GM23338 (cell line): ENCODE results near the gene BMPER.

ENCODE experiments used
- CREB1 ChIP-seq: fragments of 250-450 bp; sonication (Bioruptor Pico); IDR thresholded peaks from 2 replicates; pipeline ENCODE4 v1.5.0; 2020; ENCODE audit warnings: low read depth, mild to moderate bottlenecking, moderate library complexity
- CTCF ChIP-seq, 2 experiments: fragments of 200-600 bp in 1 of 2; sonication (generic) in 1 of 2; conservative IDR thresholded peaks; 2 replicates each; pipeline versions ENCODE4 v1.5.1 to v1.6.1; 2016 to 2017; ENCODE audit warnings: antibody characterized with exemption in 2 of 2, low read depth in 2 of 2, mild to moderate bottlenecking in 2 of 2, moderate library complexity in 1 of 2
- EZH2 ChIP-seq: fragments of 200-600 bp; sonication (generic); IDR thresholded peaks from one replicate; pipeline ENCODE4 v1.8.0; 2017; ENCODE audit warnings: antibody characterized with exemption, mild to moderate bottlenecking, low read depth; ENCODE audit not compliant: unreplicated experiment
- EZH2phosphoT487 ChIP-seq: fragments of 200-600 bp; sonication (generic); IDR thresholded peaks from one replicate; pipeline ENCODE4 v1.8.1; 2018; ENCODE audit warnings: antibody characterized with exemption; ENCODE audit not compliant: unreplicated experiment
- POLR2AphosphoS5 ChIP-seq: IDR thresholded peaks from 2 replicates; pipeline ENCODE4 v1.6.1; 2016; ENCODE audit warnings: antibody characterized with exemption, low read depth
- TF ChIP-seq, protein P1 (sequence below): IDR thresholded peaks from one replicate; pipeline ENCODE4 v1.6.1; 2018; ENCODE audit warnings: antibody characterized with exemption; ENCODE audit not compliant: unreplicated experiment

- TF ChIP-seq CTCF (conservative IDR thresholded peaks at IDR 0.05; ENCODE audit: low read depth in 2 of 2): no peak
- no peak for TF ChIP-seq EZH2
- TF ChIP-seq, protein P1, sequence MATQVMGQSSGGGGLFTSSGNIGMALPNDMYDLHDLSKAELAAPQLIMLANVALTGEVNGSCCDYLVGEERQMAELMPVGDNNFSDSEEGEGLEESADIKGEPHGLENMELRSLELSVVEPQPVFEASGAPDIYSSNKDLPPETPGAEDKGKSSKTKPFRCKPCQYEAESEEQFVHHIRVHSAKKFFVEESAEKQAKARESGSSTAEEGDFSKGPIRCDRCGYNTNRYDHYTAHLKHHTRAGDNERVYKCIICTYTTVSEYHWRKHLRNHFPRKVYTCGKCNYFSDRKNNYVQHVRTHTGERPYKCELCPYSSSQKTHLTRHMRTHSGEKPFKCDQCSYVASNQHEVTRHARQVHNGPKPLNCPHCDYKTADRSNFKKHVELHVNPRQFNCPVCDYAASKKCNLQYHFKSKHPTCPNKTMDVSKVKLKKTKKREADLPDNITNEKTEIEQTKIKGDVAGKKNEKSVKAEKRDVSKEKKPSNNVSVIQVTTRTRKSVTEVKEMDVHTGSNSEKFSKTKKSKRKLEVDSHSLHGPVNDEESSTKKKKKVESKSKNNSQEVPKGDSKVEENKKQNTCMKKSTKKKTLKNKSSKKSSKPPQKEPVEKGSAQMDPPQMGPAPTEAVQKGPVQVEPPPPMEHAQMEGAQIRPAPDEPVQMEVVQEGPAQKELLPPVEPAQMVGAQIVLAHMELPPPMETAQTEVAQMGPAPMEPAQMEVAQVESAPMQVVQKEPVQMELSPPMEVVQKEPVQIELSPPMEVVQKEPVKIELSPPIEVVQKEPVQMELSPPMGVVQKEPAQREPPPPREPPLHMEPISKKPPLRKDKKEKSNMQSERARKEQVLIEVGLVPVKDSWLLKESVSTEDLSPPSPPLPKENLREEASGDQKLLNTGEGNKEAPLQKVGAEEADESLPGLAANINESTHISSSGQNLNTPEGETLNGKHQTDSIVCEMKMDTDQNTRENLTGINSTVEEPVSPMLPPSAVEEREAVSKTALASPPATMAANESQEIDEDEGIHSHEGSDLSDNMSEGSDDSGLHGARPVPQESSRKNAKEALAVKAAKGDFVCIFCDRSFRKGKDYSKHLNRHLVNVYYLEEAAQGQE: no peak
- no peak for TF ChIP-seq EZH2phosphoT487
- TF ChIP-seq CREB1 (CRISPR knock-in tag): no peak
- no peak for TF ChIP-seq POLR2AphosphoS5
These were observed 131.8 kb downstream of the BMPER start for GRCh38 chr7:34036972-34037792.
